Measurements from ENCODE around the gene KLRD1.
"Not testable (repeated sequence)": the region's sequence is repeated elsewhere in the genome, so short reads cannot be mapped to it uniquely, and the experiment has no call there.

The KLRD1 gene

GRCh38 chr12:10339053-10339840, 31.6 kb downstream of the KLRD1 start:
- no peak for DNase-seq

- not testable (repeated sequence) for DNase-seq
Observed at GRCh38 chr12:10340946-10341345, 33.3 kb downstream of the KLRD1 start.

- no peak for DNase-seq
Observed at GRCh38 chr12:10341892-10342509, 34.3 kb downstream of the KLRD1 start.

GRCh38 chr12:10351457-10351856, 43.8 kb downstream of the KLRD1 start:
- not testable (repeated sequence) for DNase-seq

- DNase-seq: no peak
Observed at GRCh38 chr12:10354071-10354470, 46.4 kb downstream of the KLRD1 start.

- DNase-seq: no peak
Observed at GRCh38 chr12:10354502-10354901, 46.8 kb downstream of the KLRD1 start.

- no peak for DNase-seq
Observed at GRCh38 chr12:10358131-10358530, 50.5 kb downstream of the KLRD1 start.

GRCh38 chr12:10358969-10359368, 51.3 kb downstream of the KLRD1 start:
- no peak for DNase-seq

- no peak for DNase-seq
Observed at GRCh38 chr12:10361084-10361483, 53.4 kb downstream of the KLRD1 start.

GRCh38 chr12:10361622-10362021, 54.0 kb downstream of the KLRD1 start:
- DNase-seq: no peak

- no peak for DNase-seq
Observed at GRCh38 chr12:10362325-10362724, 54.7 kb downstream of the KLRD1 start.

GRCh38 chr12:10362828-10363657, 55.4 kb downstream of the KLRD1 start:
- no peak for DNase-seq

- DNase-seq: no peak
Observed at GRCh38 chr12:10363658-10363913, 55.9 kb downstream of the KLRD1 start.

GRCh38 chr12:10363914-10364814, 56.5 kb downstream of the KLRD1 start:
- DNase-seq: no peak

GRCh38 chr12:10364815-10365622, 57.3 kb downstream of the KLRD1 start:
- DNase-seq: peak; percentile 76

- no peak for DNase-seq
Observed at GRCh38 chr12:10365696-10366405, 58.2 kb downstream of the KLRD1 start.

GRCh38 chr12:10366875-10367274, 59.2 kb downstream of the KLRD1 start:
- no peak for DNase-seq

GRCh38 chr12:10367714-10368113, 60.0 kb downstream of the KLRD1 start:
- DNase-seq: not testable (repeated sequence)

GRCh38 chr12:10368206-10369171, 60.8 kb downstream of the KLRD1 start:
- DNase-seq: no peak
